Head of caudate nucleus (tissue), 42 donors: Measurements from ENCODE around the gene ZNF74.
A peak's percentile ranks its signal among the peaks of the same experiment; 100 is the strongest.

ENCODE experiments used
- DNase-seq, 42 donors: peaks; one replicate each; pipeline versions ENCODE4 v3.0.0 to v3.0.0-alpha.2; 2020 to 2021; ENCODE audit warnings: mixed read lengths in 7 of 42
- intact Hi-C: fragments of 100-400 bp; cut with DNase I; formaldehyde crosslinking; loops from one replicate; pipeline ENCODE4 v1.15.0; 2022

ZNF74 gene

DNA sequence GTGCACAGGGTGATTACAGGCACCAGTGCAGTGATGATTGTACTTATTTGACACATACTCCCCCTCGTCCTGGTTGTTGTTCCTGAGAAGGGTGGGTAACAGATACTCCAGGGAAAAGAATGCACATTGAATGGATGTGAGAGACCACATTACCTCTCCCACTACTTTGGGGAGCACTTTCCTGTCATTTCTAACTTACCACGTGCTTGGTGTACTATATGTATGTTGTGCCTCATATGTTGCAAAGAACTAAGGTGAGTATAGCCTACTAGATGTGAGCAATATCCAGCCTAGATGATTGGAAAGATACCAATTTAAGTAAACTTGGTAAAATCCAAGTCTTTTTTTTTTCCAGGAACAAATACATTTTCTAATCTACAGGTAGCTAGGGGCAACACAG is 58.0 kb downstream of the ZNF74 start:
- intact Hi-C loops = no loop called here
- no peak for DNase-seq

DNA sequence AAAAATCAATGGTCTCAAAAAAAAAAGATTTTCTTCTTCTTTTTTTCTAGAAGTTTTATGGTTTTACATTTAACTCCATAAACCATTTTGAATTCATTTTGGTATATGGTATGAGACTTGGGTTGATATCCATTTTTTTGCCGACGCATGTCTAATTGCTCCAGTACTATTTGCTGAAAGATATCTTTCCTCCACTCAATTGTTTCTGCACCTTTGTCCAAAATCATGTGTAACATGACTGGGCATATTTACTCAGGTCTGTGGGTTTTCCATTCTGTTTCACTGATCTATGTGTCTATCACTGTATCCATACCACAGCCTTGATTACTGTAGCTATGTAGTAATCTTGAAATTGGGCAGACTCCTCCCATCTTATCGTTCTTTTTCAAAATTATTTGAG is 59.3 kb downstream of the ZNF74 start:
- no peak for DNase-seq
- intact Hi-C loops = no loop called here

DNA sequence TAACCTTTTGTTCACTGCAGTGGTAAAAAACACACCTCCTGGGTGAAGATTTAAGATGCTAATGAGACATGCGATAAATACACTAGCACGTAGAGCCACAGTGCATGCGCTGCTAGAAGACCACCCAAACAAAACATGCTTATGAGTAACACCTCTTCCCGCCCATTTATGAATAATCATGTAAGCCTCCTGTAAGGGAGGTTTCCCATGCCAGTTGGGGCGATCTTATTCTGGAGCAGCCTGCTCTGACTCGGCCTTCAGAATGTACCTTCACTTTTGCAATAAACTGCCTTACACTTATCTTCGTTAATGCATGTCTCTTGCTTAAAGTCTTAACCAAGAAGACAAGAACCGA is 61.7 kb downstream of the ZNF74 start:
- intact Hi-C loops = loop anchor here (2.0 kb wide), 1 partner anchor 37 kb away; no protein-coding TSS in a partner anchor
- DNase-seq = no peak

DNA sequence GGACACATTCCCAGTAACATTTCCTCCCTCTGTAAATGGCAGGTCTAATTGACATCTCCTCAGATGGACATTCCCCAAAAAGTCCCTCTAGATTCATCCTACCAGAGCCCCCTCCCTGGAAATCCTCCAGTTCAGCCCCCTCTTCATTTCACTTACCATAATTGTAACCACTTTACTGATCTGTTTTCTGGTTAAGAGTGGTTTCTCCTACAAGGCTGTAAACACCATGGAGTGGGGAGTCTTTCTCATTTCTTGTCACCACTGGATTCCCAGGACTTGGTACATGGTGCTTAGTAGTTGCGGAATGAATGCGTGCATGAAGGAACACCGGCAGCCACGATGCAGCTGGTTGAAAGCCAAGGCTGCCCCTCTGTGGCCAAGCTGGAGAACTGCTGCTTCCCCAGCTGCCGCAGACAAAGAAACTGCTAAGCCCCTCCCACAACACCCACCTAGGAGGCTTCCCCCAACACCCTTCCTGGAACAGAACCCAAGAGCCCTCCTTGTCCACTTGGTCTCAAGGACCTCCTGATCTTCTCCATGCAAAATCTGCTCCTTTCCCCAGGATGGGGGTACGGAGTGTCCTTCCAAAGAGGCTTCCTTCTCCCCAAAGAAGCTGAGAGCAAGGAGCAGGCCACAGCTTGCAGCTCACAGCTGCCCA is 62.2 kb downstream of the ZNF74 start:
- intact Hi-C loops = loop anchor here (2.0 kb wide), 1 partner anchor 37 kb away; no protein-coding TSS in a partner anchor
- peak; percentile 66 to 90 (median 79) for DNase-seq

DNA sequence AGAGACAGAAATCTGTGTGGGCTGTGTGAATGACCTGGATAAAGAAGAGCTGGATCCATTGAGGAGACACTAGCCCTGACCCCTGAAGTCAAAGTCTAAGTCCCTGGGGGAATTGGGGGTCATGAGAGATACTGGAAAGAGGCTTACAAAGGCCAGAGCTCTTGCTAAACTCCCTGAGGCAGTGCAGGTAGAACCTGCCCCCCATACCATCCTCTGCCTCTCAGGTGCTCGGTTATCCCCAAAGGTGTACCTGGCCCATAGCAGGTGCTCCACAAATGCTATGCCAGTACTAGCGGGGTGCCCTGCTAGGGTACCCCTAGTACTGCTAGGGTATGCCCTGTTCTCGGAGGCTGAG is 62.7 kb downstream of the ZNF74 start:
- intact Hi-C loops = loop anchor here (2.0 kb wide), 1 partner anchor 38 kb away; no protein-coding TSS in a partner anchor
- DNase-seq = no peak

DNA sequence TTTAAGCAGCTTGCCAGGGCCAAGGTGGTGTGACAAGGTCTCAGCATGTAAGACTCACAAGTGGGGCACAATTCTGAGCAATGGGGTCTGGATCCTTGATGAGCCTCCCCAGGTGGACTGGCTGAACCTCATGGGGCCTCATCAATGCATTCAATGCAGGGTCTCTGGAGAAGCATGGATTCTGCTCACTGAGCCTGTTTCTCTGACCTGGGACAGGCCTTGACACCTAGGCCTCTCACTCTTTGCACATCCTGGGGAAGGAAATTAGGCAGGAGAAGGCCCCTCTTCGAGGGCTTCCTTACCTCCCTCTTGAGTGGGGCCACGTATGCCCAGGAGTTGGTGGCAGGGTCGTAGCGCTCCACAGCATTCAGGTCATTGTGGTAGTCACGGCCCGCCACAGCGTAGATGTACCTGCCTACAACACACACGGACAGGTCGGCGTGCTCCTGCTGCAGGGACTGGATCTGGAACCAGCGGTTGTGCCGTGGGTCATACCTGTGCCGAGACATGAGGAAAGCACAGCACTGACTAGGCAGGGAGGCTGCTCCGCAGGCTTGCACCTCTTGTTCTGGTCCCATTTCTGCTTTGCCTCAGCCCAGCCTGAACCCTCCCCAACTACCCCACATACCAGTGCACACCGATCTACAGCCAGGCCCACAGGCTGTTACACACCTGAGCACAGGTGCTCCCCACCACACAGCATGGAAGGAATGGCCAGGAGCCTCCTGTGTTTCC is 63.7 kb downstream of the ZNF74 start:
- no peak for DNase-seq
- intact Hi-C loops = loop anchor here (2.0 kb wide), 1 partner anchor 39 kb away; no protein-coding TSS in a partner anchor
